ENCODE measurements around the gene ZBTB21. TPM values are rescaled to one million over a fixed set of nuclear protein-coding genes. Genes with fewer than 3 reads are reported as not detected.

ZBTB21 gene
- total and polyA plus RNA-seq, 2 of the 8 experiments (the other 6 are each of a cell fraction or from before 2014, with no cell fraction given): 3.9 to 17.8 TPM

- Histone ChIP-seq H4K20me1 (replicated peaks in 1 of 2; ENCODE audit: control insufficient read depth in 1 of 2, insufficient read depth in 2 of 2, low read length in 2 of 2) (no peaks in the 10 kb centered on the region), H3K4ac (replicated peaks; ENCODE audit: insufficient read length, low read depth, low read length) (no peak overlapping the region), H2BK15ac (ENCODE audit: low read length) (no peak overlapping the region), H4K91ac (replicated peaks; ENCODE audit: insufficient read length, low read length) (no peak overlapping the region), H3K18ac (ENCODE audit: extremely low read depth, low read length) (no peak overlapping the region), H3K9me3 (ENCODE audit: insufficient read depth in 2 of 2, low read depth in 1 of 2, low read length in 1 of 2) (peaks cover 15 to 18% of the 10 kb centered on the region in 2 experiments), H2BK120ac (replicated peaks; ENCODE audit: low read depth, low read length) (no peak overlapping the region), H3K4me2 (ENCODE audit: insufficient read depth in 1 of 2, low read depth in 2 of 2, low read length in 2 of 2) (no peak overlapping the region), H3K14ac (ENCODE audit: insufficient read length) (no peak overlapping the region), H3K56ac (replicated peaks; ENCODE audit: insufficient read length, low read depth, low read length) (no peak overlapping the region), H2AK5ac (ENCODE audit: low read depth, low read length) (no peak overlapping the region), H3K9ac (replicated peaks in 1 of 4; ENCODE audit: extremely low read depth in 1 of 4, low read depth in 3 of 4, low read length in 3 of 4) (no peak overlapping the region), H3K36me3 (ENCODE audit: control insufficient read depth in 2 of 4, insufficient read depth in 4 of 4, low read length in 3 of 4) (peaks cover 7 to 58% (median 33%) of the 10 kb centered on the region in 4 experiments; a peak in 7 of 8 replicates), H3K79me2 (ENCODE audit: control insufficient read depth in 1 of 2, insufficient read depth in 2 of 2, low read length in 2 of 2) (no peaks in the 10 kb centered on the region; a peak in 1 of 4 replicates), H3K23ac (ENCODE audit: insufficient read length) (no peak overlapping the region), H3K27ac (ENCODE audit: low read depth, low read length) (no peak overlapping the region), H3K23me2 (ENCODE audit: low read depth, low read length) (no peaks in the 10 kb centered on the region), H3K4me1 (replicated peaks in 1 of 4; ENCODE audit: control insufficient read depth in 3 of 4, insufficient read depth in 4 of 4, low read length in 3 of 4) (no peaks in the 10 kb centered on the region), H3K4me3 (ENCODE audit: extremely low read depth in 1 of 4, insufficient read depth in 2 of 4, low read depth in 3 of 4, low read length in 4 of 4) (no peak overlapping the region), H4K8ac (ENCODE audit: extremely low read depth, insufficient read depth, low read length) (no peak overlapping the region), H2BK12ac (ENCODE audit: low read depth, low read length) (no peak overlapping the region), H2BK5ac (ENCODE audit: low read depth, low read length) (no peak overlapping the region), H3K79me1 (ENCODE audit: low read depth, low read length) (0 out of 2 replicates have a peak, but pooled peaks cover 2% of the 10 kb centered on the region), H3K27me3 (replicated peaks in 1 of 4; ENCODE audit: control insufficient read depth in 3 of 4, extremely low read depth in 1 of 4, insufficient read depth in 3 of 4, low read length in 3 of 4) (no peaks in the 10 kb centered on the region), H4K5ac (ENCODE audit: insufficient read length, low read depth, low read length) (no peak overlapping the region), H2AFZ (ENCODE audit: low read length) (no peak overlapping the region), H2BK20ac (ENCODE audit: low read length) (no peak overlapping the region)
- ChIA-PET POLR2A (ENCODE audit: partially characterized antibody) (no interaction called here), CTCF (ENCODE audit: partially characterized antibody) (interaction anchor here (1.0 kb wide), 1 partner anchor 11 kb away, joined by 3 read pairs; no protein-coding TSS in a partner anchor)
- FAIRE-seq (no peak), DNase-seq (ENCODE audit: low read depth in 1 of 2, low spot score in 2 of 2) (no peak)
- TF ChIP-seq BACH1 (IDR thresholded peaks at IDR 0.05; ENCODE audit: low read length) (no peak), GABPA (IDR thresholded peaks at IDR 0.05; ENCODE audit: borderline replicate concordance, insufficient read depth, low read length) (no peak), CBX8 (IDR thresholded peaks at IDR 0.05; ENCODE audit: borderline replicate concordance, low read depth, low read length) (no peak), CHD2 (IDR thresholded peaks at IDR 0.05; ENCODE audit: low read length) (no peak), NRF1 (IDR thresholded peaks at IDR 0.05; ENCODE audit: low read depth, low read length) (no peak), JUND (IDR thresholded peaks at IDR 0.05; ENCODE audit: low read length) (no peak), TEAD4 (IDR thresholded peaks at IDR 0.05; ENCODE audit: low read depth, low read length) (no peak), CTCF (IDR thresholded peaks at IDR 0.05; ENCODE audit: control extremely low read depth in 1 of 3, insufficient read depth in 1 of 3, low read depth in 1 of 3, low read length in 3 of 3) (no peak)
- TF ChIP-seq, protein P1, sequence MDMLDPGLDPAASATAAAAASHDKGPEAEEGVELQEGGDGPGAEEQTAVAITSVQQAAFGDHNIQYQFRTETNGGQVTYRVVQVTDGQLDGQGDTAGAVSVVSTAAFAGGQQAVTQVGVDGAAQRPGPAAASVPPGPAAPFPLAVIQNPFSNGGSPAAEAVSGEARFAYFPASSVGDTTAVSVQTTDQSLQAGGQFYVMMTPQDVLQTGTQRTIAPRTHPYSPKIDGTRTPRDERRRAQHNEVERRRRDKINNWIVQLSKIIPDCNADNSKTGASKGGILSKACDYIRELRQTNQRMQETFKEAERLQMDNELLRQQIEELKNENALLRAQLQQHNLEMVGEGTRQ (IDR thresholded peaks at IDR 0.05; ENCODE audit: low read length): no peak
- WGBS, 2 experiments (ENCODE audit: extremely low coverage in 1 of 2, insufficient coverage in 1 of 2, insufficient read length in 1 of 2, insufficient replicate concordance in 2 of 2, low coverage in 1 of 2, low lambda C conversion rate in 2 of 2, missing lambda C conversion rate in 1 of 2): 92% methylated on average over 6 of the region's 6 CpGs; no CpG with 5 or more reads in 1 of the 2 experiments
Observed at GRCh38 chr21:41993744-41994143, 16.4 kb downstream of the ZBTB21 start.
